ENCODE results near the gene CDK3.
A peak's percentile ranks its signal among the peaks of the same experiment; 100 is the strongest.
"Not testable (repeated sequence)": the region's sequence is repeated elsewhere in the genome, so short reads cannot be mapped to it uniquely, and the experiment has no call there.

The CDK3 gene

GRCh38 chr17:76038050-76038449, 37.4 kb downstream of the CDK3 start:
- no peak for DNase-seq (ENCODE audit: low read depth, low spot score)

GRCh38 chr17:76039121-76039520, 38.5 kb downstream of the CDK3 start:
- no peak for DNase-seq (ENCODE audit: low read depth, low spot score)

- no peak for DNase-seq (ENCODE audit: low read depth, low spot score)
Observed at GRCh38 chr17:76040376-76040775, 39.7 kb downstream of the CDK3 start.

GRCh38 chr17:76042868-76043267, 42.2 kb downstream of the CDK3 start:
- not testable (repeated sequence) for DNase-seq (ENCODE audit: low read depth, low spot score)

- DNase-seq (ENCODE audit: low read depth, low spot score): not testable (repeated sequence)
Observed at GRCh38 chr17:76044475-76045007, 43.9 kb downstream of the CDK3 start.

- no peak for DNase-seq (ENCODE audit: low read depth, low spot score)
Observed at GRCh38 chr17:76046064-76046463, 45.4 kb downstream of the CDK3 start.

GRCh38 chr17:76048025-76048605, 47.5 kb downstream of the CDK3 start:
- no peak for DNase-seq (ENCODE audit: low read depth, low spot score)

- DNase-seq (ENCODE audit: low read depth, low spot score): no peak
Observed at GRCh38 chr17:76048711-76049110, 48.1 kb downstream of the CDK3 start.

- DNase-seq (ENCODE audit: low read depth, low spot score): no peak
Observed at GRCh38 chr17:76049239-76049638, 48.6 kb downstream of the CDK3 start.

GRCh38 chr17:76049836-76050537, 49.3 kb downstream of the CDK3 start:
- no peak for DNase-seq (ENCODE audit: low read depth, low spot score)

- DNase-seq (ENCODE audit: low read depth, low spot score): peak; percentile 49
Observed at GRCh38 chr17:76050538-76051467, 50.1 kb downstream of the CDK3 start.

GRCh38 chr17:76051561-76051960, 50.9 kb downstream of the CDK3 start:
- no peak for DNase-seq (ENCODE audit: low read depth, low spot score)

GRCh38 chr17:76053246-76054111, 52.8 kb downstream of the CDK3 start:
- peak; percentile 45 for DNase-seq (ENCODE audit: low read depth, low spot score)

- peak; percentile 50 for DNase-seq (ENCODE audit: low read depth, low spot score)
Observed at GRCh38 chr17:76054112-76054476, 53.4 kb downstream of the CDK3 start.

All from astrocyte of the hippocampus (primary cell).